Stimulated activated naive CD8-positive, alpha-beta T cell treated with anti-CD3 and anti-CD28 coated beads, Interleukin-15, amount 100 ng/mL, for 72 hours (primary cell): Measurements from ENCODE around the gene RBPJL.

ENCODE experiments used
- ATAC-seq: fragments of 150-1000 bp; cut with Tn5 transposase; 2 replicates; pipeline ENCODE4 v1.10.0; 2021; ENCODE audit warnings: mild to moderate bottlenecking, moderate library complexity
- DNase-seq, 2 donors: peaks; one replicate each; pipeline ENCODE4 v3.0.0; 2021 to 2022
- H3K27ac Mint-ChIP-seq, 2 donors: one replicate each; pipeline ENCODE4 v1.8.0; 2022; ENCODE audit warnings: mild to moderate bottlenecking in 2 of 2, mixed read lengths in 2 of 2, moderate library complexity in 2 of 2
- H3K27me3 Mint-ChIP-seq: one replicate; pipeline ENCODE4 v1.8.0; 2022; ENCODE audit warnings: mixed read lengths
- H3K4me1 Mint-ChIP-seq: one replicate; pipeline ENCODE4 v1.8.0; 2022; ENCODE audit warnings: mild to moderate bottlenecking, mixed read lengths
- H3K4me3 Mint-ChIP-seq, 2 donors: one replicate each; pipeline ENCODE4 v1.8.0; 2022; ENCODE audit warnings: mild to moderate bottlenecking in 2 of 2, mixed read lengths in 2 of 2, moderate library complexity in 1 of 2
- H3K9me3 Mint-ChIP-seq, 2 donors: one replicate each; pipeline ENCODE4 v1.8.0; 2022; ENCODE audit warnings: mixed read lengths in 2 of 2

Gene RBPJL

GRCh38 chr20:45322952-45323383, 16.3 kb downstream of the RBPJL start:
- ATAC-seq, result no peak
- Mint-ChIP-seq H3K4me1 (peaks cover 41% of the 10 kb centered on the region), H3K27me3 (peaks cover under 1% of the 10 kb centered on the region), H3K4me3 (no peak overlapping the region), H3K27ac (no peak overlapping the region), H3K9me3 (no peaks in the 10 kb centered on the region)
- no peak for DNase-seq

- ATAC-seq (no peak), DNase-seq (no peak)
- H3K4me3 Mint-ChIP-seq, result no peak overlapping the region
- H3K4me1 Mint-ChIP-seq, result peaks cover 34% of the 10 kb centered on the region
- no peaks in the 10 kb centered on the region for H3K27me3 Mint-ChIP-seq
- no peaks in the 10 kb centered on the region for H3K9me3 Mint-ChIP-seq
- no peak overlapping the region for H3K27ac Mint-ChIP-seq
Observed at GRCh38 chr20:45323731-45324130, 17.1 kb downstream of the RBPJL start.

- DNase-seq (no peak), ATAC-seq (no peak)
- Mint-ChIP-seq H3K4me3 (no peak overlapping the region), H3K4me1 (peaks cover 17% of the 10 kb centered on the region), H3K9me3 (no peaks in the 10 kb centered on the region), H3K27me3 (no peaks in the 10 kb centered on the region), H3K27ac (no peak overlapping the region)
Observed at GRCh38 chr20:45325371-45325770, 18.7 kb downstream of the RBPJL start.

GRCh38 chr20:45328451-45328850, 21.8 kb downstream of the RBPJL start:
- H3K9me3 Mint-ChIP-seq, result no peaks in the 10 kb centered on the region
- ATAC-seq (no peak), DNase-seq (no peak)
- no peaks in the 10 kb centered on the region for H3K27me3 Mint-ChIP-seq
- H3K4me1 Mint-ChIP-seq, result no peaks in the 10 kb centered on the region
- H3K4me3 Mint-ChIP-seq, result no peak overlapping the region
- no peak overlapping the region for H3K27ac Mint-ChIP-seq

- H3K9me3 Mint-ChIP-seq, result no peaks in the 10 kb centered on the region
- no peak for ATAC-seq
- no peaks in the 10 kb centered on the region for H3K4me1 Mint-ChIP-seq
Observed at GRCh38 chr20:45329497-45330319, 23.1 kb downstream of the RBPJL start.

GRCh38 chr20:45330476-45330875, 23.8 kb downstream of the RBPJL start:
- H3K27ac Mint-ChIP-seq, result no peak overlapping the region
- no peak overlapping the region for H3K4me3 Mint-ChIP-seq
- DNase-seq (no peak), ATAC-seq (no peak)
- no peaks in the 10 kb centered on the region for H3K9me3 Mint-ChIP-seq
- no peaks in the 10 kb centered on the region for H3K4me1 Mint-ChIP-seq
- no peaks in the 10 kb centered on the region for H3K27me3 Mint-ChIP-seq

More at GRCh38 chr20:45329497-45330319, 23.1 kb downstream of the RBPJL start:
- Mint-ChIP-seq H3K4me3 (no peak overlapping the region), H3K27me3 (no peaks in the 10 kb centered on the region), H3K27ac (no peak overlapping the region)
- DNase-seq, result no peak

- peak overlapping the region in 1 of 2 donors; percentile 44 for H3K27ac Mint-ChIP-seq
- DNase-seq, result no peak
- no peak overlapping the region for H3K4me3 Mint-ChIP-seq
- no peaks in the 10 kb centered on the region for H3K9me3 Mint-ChIP-seq
- ATAC-seq, result no peak
- peaks cover 8% of the 10 kb centered on the region for H3K4me1 Mint-ChIP-seq
- no peaks in the 10 kb centered on the region for H3K27me3 Mint-ChIP-seq
Observed at GRCh38 chr20:45336530-45337366, 30.1 kb downstream of the RBPJL start.

GRCh38 chr20:45337367-45338120, 30.9 kb downstream of the RBPJL start:
- Mint-ChIP-seq H3K9me3 (no peaks in the 10 kb centered on the region), H3K27me3 (no peaks in the 10 kb centered on the region), H3K27ac (peak overlapping the region in 1 of 2 donors; percentile 44), H3K4me3 (no peak overlapping the region), H3K4me1 (peaks cover 13% of the 10 kb centered on the region)
- DNase-seq (no peak), ATAC-seq (no peak)

- Mint-ChIP-seq H3K4me1 (peaks cover 21% of the 10 kb centered on the region), H3K9me3 (no peaks in the 10 kb centered on the region), H3K4me3 (no peak overlapping the region), H3K27ac (no peak overlapping the region), H3K27me3 (no peaks in the 10 kb centered on the region)
- no peak for ATAC-seq
- no peak for DNase-seq
Observed at GRCh38 chr20:45338121-45339030, 31.7 kb downstream of the RBPJL start.

- Mint-ChIP-seq H3K27me3 (no peaks in the 10 kb centered on the region), H3K4me3 (no peak overlapping the region), H3K4me1 (peaks cover 25% of the 10 kb centered on the region), H3K9me3 (no peaks in the 10 kb centered on the region), H3K27ac (no peak overlapping the region)
- ATAC-seq (no peak), DNase-seq (no peak)
Observed at GRCh38 chr20:45339084-45339483, 32.4 kb downstream of the RBPJL start.

GRCh38 chr20:45339799-45340198, 33.2 kb downstream of the RBPJL start:
- H3K4me1 Mint-ChIP-seq, result peaks cover 33% of the 10 kb centered on the region
- no peak for ATAC-seq
- DNase-seq, result no peak
- H3K4me3 Mint-ChIP-seq, result no peak overlapping the region
- H3K9me3 Mint-ChIP-seq, result no peaks in the 10 kb centered on the region
- no peak overlapping the region for H3K27ac Mint-ChIP-seq
- peaks cover 1% of the 10 kb centered on the region for H3K27me3 Mint-ChIP-seq

- Mint-ChIP-seq H3K4me1 (peaks cover 38% of the 10 kb centered on the region), H3K27ac (no peak overlapping the region), H3K9me3 (no peaks in the 10 kb centered on the region), H3K27me3 (peaks cover 7% of the 10 kb centered on the region), H3K4me3 (no peak overlapping the region)
- DNase-seq, result no peak
- ATAC-seq, result no peak
Observed at GRCh38 chr20:45340236-45340847, 33.7 kb downstream of the RBPJL start.

- no peak for DNase-seq
- Mint-ChIP-seq H3K27me3 (peaks cover 12% of the 10 kb centered on the region), H3K4me3 (no peak overlapping the region), H3K27ac (no peak overlapping the region), H3K4me1 (peaks cover 44% of the 10 kb centered on the region), H3K9me3 (no peaks in the 10 kb centered on the region)
- ATAC-seq, result no peak
Observed at GRCh38 chr20:45340951-45341350, 34.3 kb downstream of the RBPJL start.

- H3K4me3 Mint-ChIP-seq, result no peak overlapping the region
- DNase-seq, result no peak
- H3K4me1 Mint-ChIP-seq, result peaks cover 50% of the 10 kb centered on the region
- H3K27me3 Mint-ChIP-seq, result peaks cover 12% of the 10 kb centered on the region
- no peak overlapping the region for H3K27ac Mint-ChIP-seq
- no peak for ATAC-seq
- H3K9me3 Mint-ChIP-seq, result no peaks in the 10 kb centered on the region
Observed at GRCh38 chr20:45341579-45341938, 34.9 kb downstream of the RBPJL start.
